Nucleus accumbens (tissue), 56 donors: ENCODE data around the gene NEDD9.

Source experiments
- DNase-seq, 56 donors: peaks; one replicate each; lab custom pipeline; 2025; lab: John Stamatoyannopoulos, UW

NEDD9 gene

GRCh38 chr6:11152581-11152980 lies 79.9 kb downstream of the NEDD9 start:
- DNase-seq = no peak

- no peak for DNase-seq
Measured at GRCh38 chr6:11151488-11151887, 81.0 kb downstream of the NEDD9 start.

- DNase-seq = no peak
Measured at GRCh38 chr6:11149551-11149950, 82.9 kb downstream of the NEDD9 start.

- no peak for DNase-seq
Measured at GRCh38 chr6:11146117-11146826, 86.2 kb downstream of the NEDD9 start.

- DNase-seq = peak in 49 of 56 donors; percentile 16 to 83 (median 54)
Measured at GRCh38 chr6:11144393-11144851, 88.0 kb downstream of the NEDD9 start.

GRCh38 chr6:11143394-11144371 lies 88.8 kb downstream of the NEDD9 start:
- no peak for DNase-seq

GRCh38 chr6:11142296-11143027 lies 90.0 kb downstream of the NEDD9 start:
- no peak for DNase-seq

GRCh38 chr6:11141295-11141694 lies 91.2 kb downstream of the NEDD9 start:
- no peak for DNase-seq

GRCh38 chr6:11140056-11140455 lies 92.4 kb downstream of the NEDD9 start:
- no peak for DNase-seq

- no peak for DNase-seq
Measured at GRCh38 chr6:11139051-11139960, 93.2 kb downstream of the NEDD9 start.

GRCh38 chr6:11136809-11137208 lies 95.7 kb downstream of the NEDD9 start:
- DNase-seq = no peak
